NCI-H2107 treated with DMSO at 0.1 percent for 48 hours (cell line): Measurements from ENCODE around the gene FAM200B.

Experiments
- DNase-seq: peaks from one replicate; lab custom pipeline; 2025; ENCODE audit not compliant: unreplicated experiment; lab: John Stamatoyannopoulos, UW

The FAM200B gene

GRCh38 chr4:15667006-15667405 lies 14.6 kb upstream of the FAM200B start:
- DNase-seq: no peak

- no peak for DNase-seq
Observed at GRCh38 chr4:15668566-15669435, 12.8 kb upstream of the FAM200B start.

- no peak for DNase-seq
Observed at GRCh38 chr4:15670576-15670975, 11.1 kb upstream of the FAM200B start.

- no peak for DNase-seq
Observed at GRCh38 chr4:15672101-15672500, 9.5 kb upstream of the FAM200B start.

- DNase-seq: no peak
Observed at GRCh38 chr4:15673337-15673736, 8.3 kb upstream of the FAM200B start.

- DNase-seq: no peak
Observed at GRCh38 chr4:15674046-15674445, 7.6 kb upstream of the FAM200B start.

- DNase-seq: no peak
Observed at GRCh38 chr4:15674926-15675325, 6.7 kb upstream of the FAM200B start.

- no peak for DNase-seq
Observed at GRCh38 chr4:15675356-15675755, 6.3 kb upstream of the FAM200B start.

- DNase-seq: no peak
Observed at GRCh38 chr4:15676039-15676438, 5.6 kb upstream of the FAM200B start.

GRCh38 chr4:15676899-15677298 lies 4.7 kb upstream of the FAM200B start:
- no peak for DNase-seq

- DNase-seq: no peak
Observed at GRCh38 chr4:15677507-15677988, 4.1 kb upstream of the FAM200B start.

GRCh38 chr4:15681067-15681371 lies 608 bp upstream of the FAM200B start:
- DNase-seq: no peak

- DNase-seq: no peak
Observed at GRCh38 chr4:15682242-15683142, 865 bp downstream of the FAM200B start.

- DNase-seq: no peak
Observed at GRCh38 chr4:15683143-15683495, 1.5 kb downstream of the FAM200B start.

- DNase-seq: no peak
Observed at GRCh38 chr4:15684498-15684897, 2.9 kb downstream of the FAM200B start.

- no peak for DNase-seq
Observed at GRCh38 chr4:15688051-15688450, 6.4 kb downstream of the FAM200B start.

- no peak for DNase-seq
Observed at GRCh38 chr4:15689540-15689939, 7.9 kb downstream of the FAM200B start.

GRCh38 chr4:15690020-15690809 lies 8.6 kb downstream of the FAM200B start:
- DNase-seq: no peak

- DNase-seq: no peak
Observed at GRCh38 chr4:15691346-15692135, 9.9 kb downstream of the FAM200B start.

- DNase-seq: no peak
Observed at GRCh38 chr4:15692602-15693001, 11.0 kb downstream of the FAM200B start.

GRCh38 chr4:15694431-15694830 lies 12.8 kb downstream of the FAM200B start:
- DNase-seq: no peak
